ENCODE data around the gene SLCO4C1. TPM values are rescaled to one million over a fixed set of nuclear protein-coding genes. Genes with fewer than 3 reads are reported as not detected.

Gene SLCO4C1
- total and polyA plus RNA-seq, 12 donors: 0.06 to 1.6 (median 0.27) TPM; not detected in 2

DNA sequence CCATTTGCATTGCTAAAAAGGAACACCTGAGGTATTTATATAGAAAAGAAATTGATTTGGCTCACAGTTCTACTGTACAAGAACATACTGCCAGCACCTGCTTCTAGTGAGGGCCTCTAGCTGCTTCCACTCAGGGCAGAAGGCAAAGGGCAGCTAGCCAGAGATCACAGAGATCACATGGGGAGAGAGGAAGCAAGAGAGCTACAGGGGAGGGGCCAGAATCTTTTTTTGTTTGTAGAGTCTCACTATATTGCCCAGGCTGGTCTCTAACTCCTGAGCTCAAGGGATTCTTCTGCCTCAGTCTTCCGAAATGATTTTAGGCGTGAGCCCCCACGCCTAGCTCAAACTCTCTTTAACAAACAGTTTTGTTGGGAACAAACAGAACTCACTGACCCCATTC is 6.1 kb downstream of the SLCO4C1 start:
- TF ChIP-seq, protein P1, sequence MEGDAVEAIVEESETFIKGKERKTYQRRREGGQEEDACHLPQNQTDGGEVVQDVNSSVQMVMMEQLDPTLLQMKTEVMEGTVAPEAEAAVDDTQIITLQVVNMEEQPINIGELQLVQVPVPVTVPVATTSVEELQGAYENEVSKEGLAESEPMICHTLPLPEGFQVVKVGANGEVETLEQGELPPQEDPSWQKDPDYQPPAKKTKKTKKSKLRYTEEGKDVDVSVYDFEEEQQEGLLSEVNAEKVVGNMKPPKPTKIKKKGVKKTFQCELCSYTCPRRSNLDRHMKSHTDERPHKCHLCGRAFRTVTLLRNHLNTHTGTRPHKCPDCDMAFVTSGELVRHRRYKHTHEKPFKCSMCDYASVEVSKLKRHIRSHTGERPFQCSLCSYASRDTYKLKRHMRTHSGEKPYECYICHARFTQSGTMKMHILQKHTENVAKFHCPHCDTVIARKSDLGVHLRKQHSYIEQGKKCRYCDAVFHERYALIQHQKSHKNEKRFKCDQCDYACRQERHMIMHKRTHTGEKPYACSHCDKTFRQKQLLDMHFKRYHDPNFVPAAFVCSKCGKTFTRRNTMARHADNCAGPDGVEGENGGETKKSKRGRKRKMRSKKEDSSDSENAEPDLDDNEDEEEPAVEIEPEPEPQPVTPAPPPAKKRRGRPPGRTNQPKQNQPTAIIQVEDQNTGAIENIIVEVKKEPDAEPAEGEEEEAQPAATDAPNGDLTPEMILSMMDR (IDR thresholded peaks at IDR 0.05): no peak
- no peak for TF ChIP-seq POLR2A (IDR thresholded peaks at IDR 0.05)
- no peak for DNase-seq
- intact Hi-C loops (cut with DNase I): no loop called here
- Histone ChIP-seq H3K27me3 (peaks cover 4% of the 10 kb centered on the region), H3K4me3 (no peak overlapping the region), H3K9me3 (replicated peaks in 1 of 3) (no peaks in the 10 kb centered on the region), H3K4me1 (replicated peaks in 1 of 2) (no peaks in the 10 kb centered on the region), H3K36me3 (replicated peaks in 1 of 2) (no peaks in the 10 kb centered on the region), H3K27ac (no peak overlapping the region)
- WGBS, 4 donors: 91 to 98% (median 94%) methylated on average over 3 of the region's 3 CpGs

DNA sequence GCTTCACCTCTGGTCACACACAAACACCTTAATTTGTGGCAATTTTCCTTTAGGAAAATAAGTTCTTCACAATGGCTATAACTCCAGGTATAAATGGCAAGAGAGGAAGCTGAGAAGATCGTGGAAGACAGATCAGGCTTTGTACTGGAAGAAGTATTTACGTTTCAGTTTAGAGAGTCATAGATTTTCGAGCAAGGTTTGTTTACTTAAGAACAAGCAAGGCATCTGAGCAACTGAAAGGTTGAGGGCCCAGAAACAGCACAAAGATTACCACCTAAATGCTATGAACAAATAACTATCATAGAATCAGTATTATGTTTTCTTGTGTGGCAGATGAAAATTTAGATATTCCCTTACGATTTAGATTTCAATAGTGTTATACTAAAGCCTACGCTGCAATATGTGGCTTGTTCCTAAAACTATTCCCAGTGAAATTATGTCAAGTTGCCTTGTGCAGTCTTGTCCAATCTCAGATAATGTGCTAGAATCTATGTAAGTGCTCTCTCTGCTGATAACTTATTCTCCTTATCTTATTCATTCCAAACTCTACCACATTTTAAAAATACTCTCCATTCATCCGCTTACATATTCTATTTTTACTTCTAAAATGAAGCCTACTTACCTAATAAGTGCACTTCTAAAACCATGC is 6.7 kb downstream of the SLCO4C1 start:
- Histone ChIP-seq H3K4me1 (replicated peaks in 1 of 2) (no peaks in the 10 kb centered on the region), H3K27me3 (peaks cover 4% of the 10 kb centered on the region), H3K27ac (no peak overlapping the region), H3K36me3 (replicated peaks in 1 of 2) (no peaks in the 10 kb centered on the region), H3K4me3 (no peak overlapping the region), H3K9me3 (replicated peaks in 1 of 3) (no peaks in the 10 kb centered on the region)
- 55 to 74% (median 65%) methylated on average over 6 of the region's 6 CpGs for WGBS, 4 donors
- TF ChIP-seq, protein P1 (IDR thresholded peaks at IDR 0.05): no peak
- TF ChIP-seq POLR2A (IDR thresholded peaks at IDR 0.05): no peak
- no peak for DNase-seq
- intact Hi-C loops (cut with DNase I): no loop called here

DNA sequence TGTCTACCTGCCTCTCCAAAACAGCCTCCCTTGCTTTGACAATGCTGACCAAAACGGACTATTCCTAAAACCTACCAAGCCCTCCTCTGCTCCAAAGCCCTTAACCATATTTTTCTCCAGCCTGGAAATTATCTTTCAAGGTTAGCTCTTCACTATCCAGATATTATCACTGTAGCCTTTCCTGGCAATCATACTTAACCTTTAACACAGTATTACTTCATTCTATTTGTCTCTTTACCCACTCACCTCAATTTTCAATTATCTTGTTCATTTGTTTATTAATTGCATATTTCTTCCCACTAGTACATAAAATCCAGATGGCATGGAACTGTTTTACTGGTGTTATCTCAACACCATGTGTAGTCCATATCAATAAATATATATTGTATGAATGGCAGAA is 7.5 kb downstream of the SLCO4C1 start:
- no peaks in the 10 kb centered on the region for H3K9me3 ChIP-seq (replicated peaks in 1 of 3)
- 40 to 50% (median 47%) methylated on average over 1 of the region's 1 CpG for WGBS, 4 donors
- no peaks in the 10 kb centered on the region for H3K36me3 ChIP-seq (replicated peaks in 1 of 2)
- TF ChIP-seq, protein P1 (IDR thresholded peaks at IDR 0.05): no peak
- TF ChIP-seq POLR2A (IDR thresholded peaks at IDR 0.05): no peak
- H3K27me3 ChIP-seq: peaks cover 4% of the 10 kb centered on the region
- no peak overlapping the region for H3K27ac ChIP-seq
- H3K4me1 ChIP-seq (replicated peaks in 1 of 2): no peaks in the 10 kb centered on the region
- no peak for DNase-seq
- intact Hi-C loops (cut with DNase I): no loop called here
- H3K4me3 ChIP-seq: no peak overlapping the region

DNA sequence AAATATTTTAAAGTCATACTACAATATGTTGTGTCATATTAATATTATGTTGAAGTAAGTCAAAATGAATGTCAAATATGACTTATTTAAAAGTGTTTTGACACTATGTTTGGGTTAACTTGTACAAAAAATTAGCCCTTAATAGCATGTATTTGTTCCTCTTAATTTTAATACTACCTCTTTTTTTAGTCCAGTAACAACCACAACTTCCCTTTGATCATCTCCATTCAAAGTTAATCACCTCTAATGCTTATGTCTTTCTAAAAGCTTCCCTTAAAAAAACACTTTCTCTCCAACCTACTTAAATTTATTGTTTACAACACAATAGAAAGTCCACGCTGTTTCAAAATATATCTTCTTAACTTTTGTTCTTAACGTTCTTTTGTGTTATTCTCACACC is 9.6 kb downstream of the SLCO4C1 start:
- Histone ChIP-seq H3K9me3 (replicated peaks in 1 of 3) (no peaks in the 10 kb centered on the region), H3K36me3 (replicated peaks in 1 of 2) (no peaks in the 10 kb centered on the region), H3K27me3 (no peaks in the 10 kb centered on the region), H3K4me3 (no peak overlapping the region), H3K4me1 (replicated peaks in 1 of 2) (no peaks in the 10 kb centered on the region), H3K27ac (no peak overlapping the region)
- no peak for TF ChIP-seq POLR2A (IDR thresholded peaks at IDR 0.05)
- TF ChIP-seq, protein P1 (IDR thresholded peaks at IDR 0.05): no peak
- no peak for DNase-seq
- WGBS, 4 donors: 33 to 73% (median 55%) methylated on average over 2 of the region's 2 CpGs
- intact Hi-C loops (cut with DNase I): no loop called here
